Measurements from ENCODE around the gene SMC3. TPM values are rescaled to one million over a fixed set of nuclear protein-coding genes. Genes with fewer than 3 reads are reported as not detected.

SMC3 gene
- total and polyA plus RNA-seq, 2 of the 13 experiments (the other 11 are each of a cell fraction or from before 2014, with no cell fraction given), result 11.7 to 48.0 TPM

- FAIRE-seq (no peak), DNase-seq (ENCODE audit: low spot score) (no peak), ATAC-seq (no peak)
- Histone ChIP-seq H3K36me3 (replicated peaks in 1 of 2; ENCODE audit: control insufficient read depth in 1 of 2, insufficient read depth in 2 of 2, low read length in 2 of 2) (no peaks in the 10 kb centered on the region), H3K4me1 (ENCODE audit: insufficient read depth, low read length) (no peaks in the 10 kb centered on the region), H3K79me2 (ENCODE audit: insufficient read depth, low read length) (no peaks in the 10 kb centered on the region), H3K9me3 (ENCODE audit: low read length) (no peaks in the 10 kb centered on the region), H3K27ac (ENCODE audit: extremely low read length, insufficient read depth, low read length) (no peak overlapping the region), H2AFZ (ENCODE audit: low read length) (no peak overlapping the region), H3K4me3 (replicated peaks in 1 of 3; ENCODE audit: insufficient read depth in 1 of 3, low read depth in 2 of 3, low read length in 3 of 3) (no peak overlapping the region), H3K4me2 (ENCODE audit: low read depth, low read length) (no peak overlapping the region), H3K9ac (ENCODE audit: insufficient read depth, low read depth, low read length) (no peak overlapping the region), H4K20me1 (ENCODE audit: insufficient read depth, low read length) (no peaks in the 10 kb centered on the region), H3K27me3 (ENCODE audit: control insufficient read depth in 1 of 2, insufficient read depth in 2 of 2, low read length in 2 of 2) (peaks cover 0 to 3% of the 10 kb centered on the region in 2 experiments; a peak in 2 of 5 replicates)
- ChIA-PET POLR2A (no interaction called here), CTCF (ENCODE audit: low intra/inter-chr PET ratio, low total read pairs) (no interaction called here)
- in situ Hi-C loops (cut with HindIII; ENCODE audit: extremely low pct_ligation_motif_present, low pct_unique_long_range_greater_than_20kb), result loop anchor here (5.0 kb wide), 1 partner anchor 197 kb away; no protein-coding TSS in a partner anchor
- WGBS (ENCODE audit: low lambda C conversion rate), result 4% methylated on average over 5 of the region's 5 CpGs
- no TSS peak for BruUV-seq (replicated peaks)
- intact Hi-C loops (cut with micrococcal nuclease; ENCODE audit: unreplicated experiment), result no loop called here
- TF ChIP-seq NFKBIZ (CRISPR knock-in tag; IDR thresholded peaks at IDR 0.05) (no peak), HDAC2 (CRISPR knock-in tag; IDR thresholded peaks at IDR 0.05) (no peak), ZNF451 (CRISPR knock-in tag; IDR thresholded peaks at IDR 0.05) (no peak), DNMT1 (CRISPR knock-in tag; IDR thresholded peaks at IDR 0.05) (no peak), ZNF563 (CRISPR knock-in tag; IDR thresholded peaks at IDR 0.05) (no peak), SATB2 (CRISPR knock-in tag; IDR thresholded peaks at IDR 0.05) (no peak), TFDP2 (CRISPR knock-in tag; IDR thresholded peaks at IDR 0.05) (no peak), ZBTB42 (CRISPR knock-in tag; IDR thresholded peaks at IDR 0.05) (no peak), NFYC (CRISPR knock-in tag; IDR thresholded peaks at IDR 0.05) (no peak)
- TF ChIP-seq, protein P1, sequence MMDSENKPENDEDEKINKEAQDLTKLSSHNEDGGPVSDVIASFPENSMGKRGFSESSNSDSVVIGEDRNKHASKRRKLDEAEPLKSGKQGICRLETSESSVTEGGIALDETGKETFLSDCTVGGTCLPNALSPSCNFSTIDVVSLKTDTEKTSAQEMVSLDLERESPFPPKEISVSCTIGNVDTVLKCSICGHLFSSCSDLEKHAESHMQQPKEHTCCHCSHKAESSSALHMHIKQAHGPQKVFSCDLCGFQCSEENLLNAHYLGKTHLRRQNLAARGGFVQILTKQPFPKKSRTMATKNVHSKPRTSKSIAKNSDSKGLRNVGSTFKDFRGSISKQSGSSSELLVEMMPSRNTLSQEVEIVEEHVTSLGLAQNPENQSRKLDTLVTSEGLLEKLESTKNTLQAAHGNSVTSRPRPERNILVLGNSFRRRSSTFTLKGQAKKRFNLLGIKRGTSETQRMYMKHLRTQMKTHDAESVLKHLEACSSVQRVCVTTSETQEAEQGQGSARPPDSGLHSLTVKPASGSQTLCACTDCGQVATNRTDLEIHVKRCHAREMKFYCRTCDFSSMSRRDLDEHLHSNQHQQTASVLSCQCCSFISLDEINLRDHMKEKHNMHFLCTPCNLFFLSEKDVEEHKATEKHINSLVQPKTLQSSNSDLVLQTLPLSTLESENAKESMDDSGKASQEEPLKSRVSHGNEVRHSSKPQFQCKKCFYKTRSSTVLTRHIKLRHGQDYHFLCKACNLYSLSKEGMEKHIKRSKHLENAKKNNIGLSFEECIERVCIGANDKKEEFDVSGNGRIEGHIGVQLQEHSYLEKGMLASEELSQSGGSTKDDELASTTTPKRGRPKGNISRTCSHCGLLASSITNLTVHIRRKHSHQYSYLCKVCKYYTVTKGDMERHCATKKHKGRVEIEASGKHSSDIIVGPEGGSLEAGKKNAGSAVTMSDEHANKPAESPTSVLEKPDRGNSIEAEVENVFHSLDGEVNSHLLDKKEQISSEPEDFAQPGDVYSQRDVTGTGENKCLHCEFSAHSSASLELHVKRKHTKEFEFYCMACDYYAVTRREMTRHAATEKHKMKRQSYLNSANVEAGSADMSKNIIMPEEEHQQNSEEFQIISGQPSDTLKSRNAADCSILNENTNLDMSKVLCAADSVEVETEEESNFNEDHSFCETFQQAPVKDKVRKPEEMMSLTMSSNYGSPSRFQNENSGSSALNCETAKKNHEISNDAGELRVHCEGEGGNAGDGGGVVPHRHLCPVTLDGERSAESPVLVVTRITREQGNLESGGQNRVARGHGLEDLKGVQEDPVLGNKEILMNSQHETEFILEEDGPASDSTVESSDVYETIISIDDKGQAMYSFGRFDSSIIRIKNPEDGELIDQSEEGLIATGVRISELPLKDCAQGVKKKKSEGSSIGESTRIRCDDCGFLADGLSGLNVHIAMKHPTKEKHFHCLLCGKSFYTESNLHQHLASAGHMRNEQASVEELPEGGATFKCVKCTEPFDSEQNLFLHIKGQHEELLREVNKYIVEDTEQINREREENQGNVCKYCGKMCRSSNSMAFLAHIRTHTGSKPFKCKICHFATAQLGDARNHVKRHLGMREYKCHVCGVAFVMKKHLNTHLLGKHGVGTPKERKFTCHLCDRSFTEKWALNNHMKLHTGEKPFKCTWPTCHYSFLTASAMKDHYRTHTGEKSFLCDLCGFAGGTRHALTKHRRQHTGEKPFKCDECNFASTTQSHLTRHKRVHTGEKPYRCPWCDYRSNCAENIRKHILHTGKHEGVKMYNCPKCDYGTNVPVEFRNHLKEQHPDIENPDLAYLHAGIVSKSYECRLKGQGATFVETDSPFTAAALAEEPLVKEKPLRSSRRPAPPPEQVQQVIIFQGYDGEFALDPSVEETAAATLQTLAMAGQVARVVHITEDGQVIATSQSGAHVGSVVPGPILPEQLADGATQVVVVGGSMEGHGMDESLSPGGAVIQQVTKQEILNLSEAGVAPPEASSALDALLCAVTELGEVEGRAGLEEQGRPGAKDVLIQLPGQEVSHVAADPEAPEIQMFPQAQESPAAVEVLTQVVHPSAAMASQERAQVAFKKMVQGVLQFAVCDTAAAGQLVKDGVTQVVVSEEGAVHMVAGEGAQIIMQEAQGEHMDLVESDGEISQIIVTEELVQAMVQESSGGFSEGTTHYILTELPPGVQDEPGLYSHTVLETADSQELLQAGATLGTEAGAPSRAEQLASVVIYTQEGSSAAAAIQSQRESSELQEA (CRISPR knock-in tag; IDR thresholded peaks at IDR 0.05; ENCODE audit: not compliant biosample characterization), result no peak
- TF ChIP-seq, protein P2, sequence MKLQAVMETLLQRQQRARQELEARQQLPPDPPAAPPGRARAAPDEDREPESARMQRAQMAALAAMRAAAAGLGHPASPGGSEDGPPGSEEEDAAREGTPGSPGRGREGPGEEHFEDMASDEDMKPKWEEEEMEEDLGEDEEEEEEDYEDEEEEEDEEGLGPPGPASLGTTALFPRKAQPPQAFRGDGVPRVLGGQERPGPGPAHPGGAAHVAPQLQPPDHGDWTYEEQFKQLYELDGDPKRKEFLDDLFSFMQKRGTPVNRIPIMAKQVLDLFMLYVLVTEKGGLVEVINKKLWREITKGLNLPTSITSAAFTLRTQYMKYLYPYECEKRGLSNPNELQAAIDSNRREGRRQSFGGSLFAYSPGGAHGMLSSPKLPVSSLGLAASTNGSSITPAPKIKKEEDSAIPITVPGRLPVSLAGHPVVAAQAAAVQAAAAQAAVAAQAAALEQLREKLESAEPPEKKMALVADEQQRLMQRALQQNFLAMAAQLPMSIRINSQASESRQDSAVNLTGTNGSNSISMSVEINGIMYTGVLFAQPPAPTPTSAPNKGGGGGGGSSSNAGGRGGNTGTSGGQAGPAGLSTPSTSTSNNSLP (IDR thresholded peaks at IDR 0.05; ENCODE audit: low read depth, low read length), result no peak
Measured at GRCh38 chr10:110549211-110549610, 18.3 kb upstream of the SMC3 start.
